HepG2 (cell line): Measurements from ENCODE around the gene CTSZ. TPM values are rescaled to one million over a fixed set of nuclear protein-coding genes. Genes with fewer than 3 reads are reported as not detected.

Source experiments
- FOXJ3 ChIP-seq: sonication (generic); formaldehyde crosslinking; IDR thresholded peaks from 2 replicates; pipeline ENCODE4 v1.4.0; 2020; ENCODE audit warnings: missing genetic modification reagents, mild to moderate bottlenecking, borderline replicate concordance
- KDM6A ChIP-seq: IDR thresholded peaks from 2 replicates; pipeline ENCODE4 v1.6.1; 2016; ENCODE audit warnings: low read depth
- MED1 ChIP-seq: sonication (generic); formaldehyde crosslinking; IDR thresholded peaks from 2 replicates; pipeline ENCODE4 v1.4.0; 2020; ENCODE audit warnings: missing genetic modification reagents
- MEIS1 ChIP-seq: sonication (generic); formaldehyde crosslinking; IDR thresholded peaks from 2 replicates; pipeline ENCODE4 v1.9.0; 2021; ENCODE audit warnings: mild to moderate bottlenecking, missing genetic modification reagents, moderate library complexity, borderline replicate concordance
- MEIS2 ChIP-seq: sonication (generic); formaldehyde crosslinking; IDR thresholded peaks from 2 replicates; pipeline ENCODE4 v1.9.0; 2021; ENCODE audit warnings: mild to moderate bottlenecking, missing genetic modification reagents
- NR2F2 ChIP-seq: IDR thresholded peaks from 2 replicates; pipeline ENCODE4 v1.6.1; 2012; ENCODE audit warnings: low read depth, inconsistent platforms, borderline replicate concordance
- SIX4 ChIP-seq: sonication (generic); formaldehyde crosslinking; IDR thresholded peaks from 2 replicates; pipeline ENCODE4 v1.4.0; 2020; ENCODE audit warnings: missing genetic modification reagents
- SMARCE1 ChIP-seq: fragments of 450-650 bp; IDR thresholded peaks from 2 replicates; pipeline ENCODE4 v1.6.1; 2017; ENCODE audit warnings: borderline replicate concordance
- SP4 ChIP-seq: sonication (generic); formaldehyde crosslinking; IDR thresholded peaks from 2 replicates; pipeline ENCODE4 v1.8.1; 2023; ENCODE audit warnings: mild to moderate bottlenecking, missing genetic modification reagents
- SPEN ChIP-seq: sonication (generic); formaldehyde crosslinking; IDR thresholded peaks from 2 replicates; pipeline ENCODE4 v1.5.1; 2020; ENCODE audit warnings: low read depth, mild to moderate bottlenecking, missing genetic modification reagents
- TEAD3 ChIP-seq: optimal IDR thresholded peaks from 2 replicates; pipeline ENCODE3; 2016; ENCODE audit warnings: borderline replicate concordance
- YEATS2 ChIP-seq: sonication (generic); formaldehyde crosslinking; IDR thresholded peaks from 2 replicates; pipeline ENCODE4 v1.4.0; 2020; ENCODE audit warnings: missing genetic modification reagents, borderline replicate concordance
- ZBTB38 ChIP-seq: sonication (generic); formaldehyde crosslinking; IDR thresholded peaks from 2 replicates; pipeline ENCODE4 v1.5.1; 2020; ENCODE audit warnings: mild to moderate bottlenecking, missing genetic modification reagents
- ZFAT ChIP-seq: sonication (generic); formaldehyde crosslinking; conservative IDR thresholded peaks from 2 replicates; pipeline ENCODE4 v1.8.1; 2023; ENCODE audit warnings: missing genetic modification reagents, inconsistent platforms
- ZNF12 ChIP-seq: sonication (generic); formaldehyde crosslinking; IDR thresholded peaks from 2 replicates; pipeline ENCODE4 v1.5.0; 2020; ENCODE audit warnings: missing genetic modification reagents
- ZNF230 ChIP-seq: sonication (generic); formaldehyde crosslinking; IDR thresholded peaks from 2 replicates; pipeline ENCODE4 v1.4.0; 2020; ENCODE audit warnings: mild to moderate bottlenecking, missing genetic modification reagents
- ZNF234 ChIP-seq: sonication (generic); formaldehyde crosslinking; conservative IDR thresholded peaks from 2 replicates; pipeline ENCODE4 v1.5.1; 2020; ENCODE audit warnings: mild to moderate bottlenecking, missing genetic modification reagents
- ZNF547 ChIP-seq: sonication (generic); formaldehyde crosslinking; IDR thresholded peaks from 2 replicates; pipeline ENCODE4 v1.5.1; 2020; ENCODE audit warnings: mild to moderate bottlenecking, missing genetic modification reagents
- ZNF552 ChIP-seq: sonication (generic); formaldehyde crosslinking; IDR thresholded peaks from 2 replicates; pipeline ENCODE4 v1.9.0; 2022; ENCODE audit warnings: missing genetic modification reagents, mild to moderate bottlenecking, borderline replicate concordance
- ZNF564 ChIP-seq: sonication (generic); formaldehyde crosslinking; IDR thresholded peaks from 2 replicates; pipeline ENCODE4 v1.8.1; 2023; ENCODE audit warnings: mild to moderate bottlenecking, missing genetic modification reagents
- polyA plus RNA-seq, 8 experiments: library from polyadenylated mRNA; depleted of rRNA in 3 of 8; stranded (reverse) in 7 of 8; unstranded in 1 of 8; fragments of >200 nt; fragmentation: Illumina TruSeq in 4 of 8; extraction: Trizol in 4 of 8; gene quantifications; 2 replicates each; pipeline versions ENCODE4 v1.2.1 to v1.2.3, GENCODE V29; 2011 to 2016; ENCODE audit warnings: low read depth in 4 of 8, missing spikeins in 1 of 8, mixed read lengths in 1 of 8; ENCODE audit not compliant: insufficient read depth in 1 of 8
- total RNA-seq, 5 experiments: library from RNA; depleted of rRNA; stranded (reverse); fragments of >200 nt; fragmentation: Illumina TruSeq; extraction: Trizol; gene quantifications; 2 replicates each; pipeline ENCODE4 v1.2.3, GENCODE V29; 2016; ENCODE audit warnings: low read depth in 1 of 5
- TF ChIP-seq, protein P1 (sequence below): sonication (generic); formaldehyde crosslinking; IDR thresholded peaks from 2 replicates; pipeline ENCODE4 v1.5.0; 2020; ENCODE audit warnings: mild to moderate bottlenecking, missing genetic modification reagents, moderate library complexity
- TF ChIP-seq, protein P2 (sequence below): sonication (generic); formaldehyde crosslinking; IDR thresholded peaks from 2 replicates; pipeline ENCODE4 v1.5.1; 2020; ENCODE audit warnings: mild to moderate bottlenecking, missing genetic modification reagents, moderate library complexity
- TF ChIP-seq, protein P3 (sequence below): sonication (generic); formaldehyde crosslinking; IDR thresholded peaks from 2 replicates; pipeline ENCODE4 v1.4.0; 2020; ENCODE audit warnings: mild to moderate bottlenecking, low read depth, missing genetic modification reagents
- TF ChIP-seq, protein P4 (sequence below): sonication (generic); formaldehyde crosslinking; IDR thresholded peaks from 2 replicates; pipeline ENCODE4 v1.4.0; 2020; ENCODE audit warnings: low read depth, mild to moderate bottlenecking, missing genetic modification reagents

The CTSZ gene
- total and polyA plus RNA-seq, 2 of the 13 experiments (the other 11 are each of a cell fraction or from before 2014, with no cell fraction given): 0.33 TPM; not detected in 1

DNA sequence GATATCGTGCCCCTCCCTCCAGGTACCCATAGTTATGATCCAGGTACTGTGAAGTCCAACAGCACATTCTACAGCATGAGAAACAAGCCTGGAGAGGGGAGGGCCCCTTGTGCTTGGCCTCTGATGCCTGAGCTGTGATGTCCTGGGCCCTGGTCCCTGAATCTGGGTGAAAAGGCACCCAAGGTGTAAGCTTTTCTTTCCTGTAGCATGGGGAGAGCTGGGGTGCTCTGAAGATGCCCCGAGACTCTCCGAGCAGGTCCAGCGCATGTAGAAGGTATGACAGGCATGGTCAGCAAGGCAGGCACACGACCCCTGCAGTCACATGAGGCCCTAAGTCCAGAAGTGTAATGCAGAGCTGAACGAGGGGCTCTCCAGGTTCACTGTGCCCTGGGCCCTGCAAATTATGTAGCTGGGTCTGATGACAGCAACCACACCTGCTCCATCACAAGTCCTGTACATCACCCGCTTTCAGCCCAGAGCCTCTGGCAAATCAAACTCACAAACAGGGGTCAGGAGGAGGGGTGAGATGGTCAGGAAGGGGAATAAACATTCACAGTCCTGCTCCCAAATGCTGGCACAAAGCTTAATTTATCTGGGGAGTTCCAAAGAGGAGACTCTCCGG, 1.8 kb upstream of the CTSZ start (continued):
- TF ChIP-seq, protein P1, sequence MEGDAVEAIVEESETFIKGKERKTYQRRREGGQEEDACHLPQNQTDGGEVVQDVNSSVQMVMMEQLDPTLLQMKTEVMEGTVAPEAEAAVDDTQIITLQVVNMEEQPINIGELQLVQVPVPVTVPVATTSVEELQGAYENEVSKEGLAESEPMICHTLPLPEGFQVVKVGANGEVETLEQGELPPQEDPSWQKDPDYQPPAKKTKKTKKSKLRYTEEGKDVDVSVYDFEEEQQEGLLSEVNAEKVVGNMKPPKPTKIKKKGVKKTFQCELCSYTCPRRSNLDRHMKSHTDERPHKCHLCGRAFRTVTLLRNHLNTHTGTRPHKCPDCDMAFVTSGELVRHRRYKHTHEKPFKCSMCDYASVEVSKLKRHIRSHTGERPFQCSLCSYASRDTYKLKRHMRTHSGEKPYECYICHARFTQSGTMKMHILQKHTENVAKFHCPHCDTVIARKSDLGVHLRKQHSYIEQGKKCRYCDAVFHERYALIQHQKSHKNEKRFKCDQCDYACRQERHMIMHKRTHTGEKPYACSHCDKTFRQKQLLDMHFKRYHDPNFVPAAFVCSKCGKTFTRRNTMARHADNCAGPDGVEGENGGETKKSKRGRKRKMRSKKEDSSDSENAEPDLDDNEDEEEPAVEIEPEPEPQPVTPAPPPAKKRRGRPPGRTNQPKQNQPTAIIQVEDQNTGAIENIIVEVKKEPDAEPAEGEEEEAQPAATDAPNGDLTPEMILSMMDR: 0 out of 2 replicates have a peak, but pooled peaks have one; percentile 3
- TF ChIP-seq TEAD3 (CRISPR knock-in tag) (peak; percentile 25), NR2F2 (no peak), MEIS2 (CRISPR knock-in tag) (no peak), ZBTB38 (peak; percentile 34; the same call in 1 of the 2 replicates), YEATS2 (no peak), ZNF12 (CRISPR knock-in tag) (no peak), ZNF547 (CRISPR knock-in tag) (no peak), ZNF230 (CRISPR knock-in tag) (no peak), ZNF552 (CRISPR knock-in tag) (no peak), SIX4 (CRISPR knock-in tag) (no peak), SPEN (CRISPR knock-in tag) (0 out of 2 replicates have a peak, but pooled peaks have one; percentile 37), ZNF234 (CRISPR knock-in tag) (no peak), KDM6A (CRISPR knock-in tag) (no peak), SMARCE1 (no peak), SP4 (CRISPR knock-in tag) (no peak), MED1 (CRISPR knock-in tag) (no peak), ZNF564 (CRISPR knock-in tag) (peak; percentile 98), ZFAT (no peak), MEIS1 (CRISPR knock-in tag) (0 out of 2 replicates have a peak, but pooled peaks have one; percentile 24), FOXJ3 (CRISPR knock-in tag) (no peak)
- TF ChIP-seq, protein P2, sequence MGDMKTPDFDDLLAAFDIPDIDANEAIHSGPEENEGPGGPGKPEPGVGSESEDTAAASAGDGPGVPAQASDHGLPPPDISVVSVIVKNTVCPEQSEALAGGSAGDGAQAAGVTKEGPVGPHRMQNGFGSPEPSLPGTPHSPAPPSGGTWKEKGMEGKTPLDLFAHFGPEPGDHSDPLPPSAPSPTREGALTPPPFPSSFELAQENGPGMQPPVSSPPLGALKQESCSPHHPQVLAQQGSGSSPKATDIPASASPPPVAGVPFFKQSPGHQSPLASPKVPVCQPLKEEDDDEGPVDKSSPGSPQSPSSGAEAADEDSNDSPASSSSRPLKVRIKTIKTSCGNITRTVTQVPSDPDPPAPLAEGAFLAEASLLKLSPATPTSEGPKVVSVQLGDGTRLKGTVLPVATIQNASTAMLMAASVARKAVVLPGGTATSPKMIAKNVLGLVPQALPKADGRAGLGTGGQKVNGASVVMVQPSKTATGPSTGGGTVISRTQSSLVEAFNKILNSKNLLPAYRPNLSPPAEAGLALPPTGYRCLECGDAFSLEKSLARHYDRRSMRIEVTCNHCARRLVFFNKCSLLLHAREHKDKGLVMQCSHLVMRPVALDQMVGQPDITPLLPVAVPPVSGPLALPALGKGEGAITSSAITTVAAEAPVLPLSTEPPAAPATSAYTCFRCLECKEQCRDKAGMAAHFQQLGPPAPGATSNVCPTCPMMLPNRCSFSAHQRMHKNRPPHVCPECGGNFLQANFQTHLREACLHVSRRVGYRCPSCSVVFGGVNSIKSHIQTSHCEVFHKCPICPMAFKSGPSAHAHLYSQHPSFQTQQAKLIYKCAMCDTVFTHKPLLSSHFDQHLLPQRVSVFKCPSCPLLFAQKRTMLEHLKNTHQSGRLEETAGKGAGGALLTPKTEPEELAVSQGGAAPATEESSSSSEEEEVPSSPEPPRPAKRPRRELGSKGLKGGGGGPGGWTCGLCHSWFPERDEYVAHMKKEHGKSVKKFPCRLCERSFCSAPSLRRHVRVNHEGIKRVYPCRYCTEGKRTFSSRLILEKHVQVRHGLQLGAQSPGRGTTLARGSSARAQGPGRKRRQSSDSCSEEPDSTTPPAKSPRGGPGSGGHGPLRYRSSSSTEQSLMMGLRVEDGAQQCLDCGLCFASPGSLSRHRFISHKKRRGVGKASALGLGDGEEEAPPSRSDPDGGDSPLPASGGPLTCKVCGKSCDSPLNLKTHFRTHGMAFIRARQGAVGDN (CRISPR knock-in tag): peak; percentile 36; the same call in 1 of the 2 replicates
- TF ChIP-seq, protein P3, sequence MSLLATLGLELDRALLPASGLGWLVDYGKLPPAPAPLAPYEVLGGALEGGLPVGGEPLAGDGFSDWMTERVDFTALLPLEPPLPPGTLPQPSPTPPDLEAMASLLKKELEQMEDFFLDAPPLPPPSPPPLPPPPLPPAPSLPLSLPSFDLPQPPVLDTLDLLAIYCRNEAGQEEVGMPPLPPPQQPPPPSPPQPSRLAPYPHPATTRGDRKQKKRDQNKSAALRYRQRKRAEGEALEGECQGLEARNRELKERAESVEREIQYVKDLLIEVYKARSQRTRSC (CRISPR knock-in tag): no peak
- TF ChIP-seq, protein P4, sequence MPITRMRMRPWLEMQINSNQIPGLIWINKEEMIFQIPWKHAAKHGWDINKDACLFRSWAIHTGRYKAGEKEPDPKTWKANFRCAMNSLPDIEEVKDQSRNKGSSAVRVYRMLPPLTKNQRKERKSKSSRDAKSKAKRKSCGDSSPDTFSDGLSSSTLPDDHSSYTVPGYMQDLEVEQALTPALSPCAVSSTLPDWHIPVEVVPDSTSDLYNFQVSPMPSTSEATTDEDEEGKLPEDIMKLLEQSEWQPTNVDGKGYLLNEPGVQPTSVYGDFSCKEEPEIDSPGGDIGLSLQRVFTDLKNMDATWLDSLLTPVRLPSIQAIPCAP (CRISPR knock-in tag): no peak
